ENCODE results near the gene CASP1.

DNA sequence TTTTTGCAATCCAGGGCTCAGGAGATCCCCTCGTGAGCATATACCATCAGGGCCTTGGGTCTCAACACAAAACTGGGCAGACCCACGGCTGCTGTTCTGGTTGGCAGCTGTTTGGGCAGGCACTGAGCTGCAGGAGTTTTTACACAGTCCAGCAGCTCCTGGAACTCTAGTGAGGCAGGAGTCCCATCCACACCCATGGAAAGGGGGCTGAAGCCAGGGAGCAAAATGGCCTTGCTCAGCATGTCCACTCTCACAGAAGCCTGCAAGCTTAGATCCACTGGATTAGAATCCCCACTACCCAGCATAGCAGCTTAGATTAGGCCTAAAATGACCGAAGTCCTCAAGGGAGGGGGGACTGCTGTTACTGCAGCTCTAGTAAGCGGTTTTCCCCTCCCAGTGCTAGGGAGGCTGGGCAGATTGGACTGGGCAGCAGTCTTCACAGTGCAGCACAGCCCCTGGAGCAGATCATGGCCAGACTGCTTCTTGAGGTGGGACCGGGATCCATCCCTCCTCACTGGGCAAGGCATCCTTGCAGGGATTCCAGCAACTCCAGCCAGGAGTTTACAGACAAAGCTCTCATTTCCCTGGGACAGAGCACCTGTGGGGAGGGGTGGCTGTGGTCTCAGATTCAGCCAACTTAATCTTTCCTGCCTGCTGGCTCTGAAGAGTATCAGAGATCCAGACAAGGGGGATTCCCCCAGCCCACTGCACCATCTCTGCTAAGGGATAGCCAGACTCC, 46.6 kb upstream of the CASP1 start:
- TF ChIP-seq, protein P1, sequence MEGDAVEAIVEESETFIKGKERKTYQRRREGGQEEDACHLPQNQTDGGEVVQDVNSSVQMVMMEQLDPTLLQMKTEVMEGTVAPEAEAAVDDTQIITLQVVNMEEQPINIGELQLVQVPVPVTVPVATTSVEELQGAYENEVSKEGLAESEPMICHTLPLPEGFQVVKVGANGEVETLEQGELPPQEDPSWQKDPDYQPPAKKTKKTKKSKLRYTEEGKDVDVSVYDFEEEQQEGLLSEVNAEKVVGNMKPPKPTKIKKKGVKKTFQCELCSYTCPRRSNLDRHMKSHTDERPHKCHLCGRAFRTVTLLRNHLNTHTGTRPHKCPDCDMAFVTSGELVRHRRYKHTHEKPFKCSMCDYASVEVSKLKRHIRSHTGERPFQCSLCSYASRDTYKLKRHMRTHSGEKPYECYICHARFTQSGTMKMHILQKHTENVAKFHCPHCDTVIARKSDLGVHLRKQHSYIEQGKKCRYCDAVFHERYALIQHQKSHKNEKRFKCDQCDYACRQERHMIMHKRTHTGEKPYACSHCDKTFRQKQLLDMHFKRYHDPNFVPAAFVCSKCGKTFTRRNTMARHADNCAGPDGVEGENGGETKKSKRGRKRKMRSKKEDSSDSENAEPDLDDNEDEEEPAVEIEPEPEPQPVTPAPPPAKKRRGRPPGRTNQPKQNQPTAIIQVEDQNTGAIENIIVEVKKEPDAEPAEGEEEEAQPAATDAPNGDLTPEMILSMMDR (IDR thresholded peaks at IDR 0.05; ENCODE audit: low read depth, low read length), result no peak
- no peak for TF ChIP-seq EZH2phosphoT487 (IDR thresholded peaks at IDR 0.05; ENCODE audit: low read depth)
